Ectodermal cell (in vitro differentiated cells): ENCODE results near the gene CDH13.

ENCODE experiments used
- H3K27ac ChIP-seq: 2 replicates; pipeline ENCODE4 v1.7.0; 2013; ENCODE audit warnings: mild to moderate bottlenecking, low read depth, low read length; ENCODE audit not compliant: insufficient read depth, poor library complexity, severe bottlenecking
- H3K27me3 ChIP-seq: 2 replicates; pipeline ENCODE4 v1.7.0; 2013; ENCODE audit warnings: mild to moderate bottlenecking, low read length; ENCODE audit not compliant: insufficient read depth, control insufficient read depth, poor library complexity, severe bottlenecking
- H3K36me3 ChIP-seq: one replicate; pipeline ENCODE4 v1.7.0; 2013; ENCODE audit warnings: low read length; ENCODE audit not compliant: control insufficient read depth, insufficient read depth
- H3K4me1 ChIP-seq: one replicate; pipeline ENCODE4 v1.7.0; 2013; ENCODE audit warnings: low read length; ENCODE audit not compliant: control insufficient read depth, insufficient read depth
- H3K4me3 ChIP-seq: 2 replicates; pipeline ENCODE4 v1.7.0; 2013; ENCODE audit warnings: low read depth, low read length, control low read depth; ENCODE audit not compliant: insufficient read depth
- H3K9me3 ChIP-seq: 2 replicates; pipeline ENCODE4 v1.7.0; 2013; ENCODE audit warnings: mild to moderate bottlenecking, low read length, moderate library complexity; ENCODE audit not compliant: control insufficient read depth
- WGBS, 2 experiments: methylation state at CpG; one replicate each; pipeline ENCODE4 v1.1.7; 2013; ENCODE audit warnings: missing lambda C conversion rate in 2 of 2; 5-methylcytosine and 5-hydroxymethylcytosine counted together

The CDH13 gene

DNA sequence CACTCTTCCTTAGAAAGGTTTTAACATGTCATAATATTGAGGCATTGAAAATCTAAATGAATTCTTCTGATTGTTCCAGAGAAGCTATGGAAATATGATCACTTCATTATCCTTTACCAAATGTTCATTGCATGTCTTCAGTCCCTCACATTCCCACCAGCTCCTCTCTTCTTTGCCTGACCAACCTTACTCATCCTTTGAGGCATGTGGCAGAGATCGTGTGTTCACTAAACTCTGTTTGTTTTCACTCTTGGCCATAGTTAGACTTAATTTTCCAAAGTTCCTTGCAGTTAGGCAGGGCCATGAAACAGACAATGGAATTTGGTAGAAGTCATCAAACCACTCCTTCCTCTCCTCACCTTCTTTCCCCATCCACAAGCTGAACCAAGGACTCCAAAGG lies 914.5 kb downstream of the CDH13 start:
- Histone ChIP-seq H3K36me3 (no peaks in the 10 kb centered on the region), H3K27ac (no peak overlapping the region)
- WGBS, 2 experiments: 88 to 92% methylated on average over 1 of the region's 1 CpG

DNA sequence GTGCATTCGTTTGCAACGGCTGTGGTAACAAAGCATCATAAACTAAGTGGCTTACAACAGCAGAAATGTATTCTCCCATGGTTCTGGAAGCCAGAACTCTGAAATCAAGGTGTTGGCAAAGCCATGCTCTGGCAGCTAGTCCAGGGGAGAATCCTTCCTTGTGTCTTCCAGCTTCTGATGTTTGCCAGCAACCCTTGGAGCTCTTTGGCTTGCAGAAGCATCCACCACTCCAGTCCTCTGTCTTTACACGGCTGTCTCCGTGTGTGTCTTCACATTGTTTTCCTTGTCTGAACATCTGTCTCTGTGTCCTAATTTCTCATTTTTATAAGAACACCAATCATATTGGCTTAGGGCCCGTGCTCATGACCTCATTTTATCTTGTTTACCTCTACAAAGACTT lies 915.7 kb downstream of the CDH13 start:
- Histone ChIP-seq H3K4me3 (no peak overlapping the region), H3K36me3 (no peaks in the 10 kb centered on the region), H3K27ac (no peak overlapping the region), H3K27me3 (no peaks in the 10 kb centered on the region), H3K9me3 (no peaks in the 10 kb centered on the region), H3K4me1 (no peaks in the 10 kb centered on the region)
- 91 to 93% methylated on average over 5 of the region's 5 CpGs for WGBS, 2 experiments

More for the DNA sequence above, 914.5 kb downstream of the CDH13 start:
- Histone ChIP-seq H3K4me1 (no peaks in the 10 kb centered on the region), H3K27me3 (no peaks in the 10 kb centered on the region), H3K4me3 (no peak overlapping the region), H3K9me3 (no peaks in the 10 kb centered on the region)

DNA sequence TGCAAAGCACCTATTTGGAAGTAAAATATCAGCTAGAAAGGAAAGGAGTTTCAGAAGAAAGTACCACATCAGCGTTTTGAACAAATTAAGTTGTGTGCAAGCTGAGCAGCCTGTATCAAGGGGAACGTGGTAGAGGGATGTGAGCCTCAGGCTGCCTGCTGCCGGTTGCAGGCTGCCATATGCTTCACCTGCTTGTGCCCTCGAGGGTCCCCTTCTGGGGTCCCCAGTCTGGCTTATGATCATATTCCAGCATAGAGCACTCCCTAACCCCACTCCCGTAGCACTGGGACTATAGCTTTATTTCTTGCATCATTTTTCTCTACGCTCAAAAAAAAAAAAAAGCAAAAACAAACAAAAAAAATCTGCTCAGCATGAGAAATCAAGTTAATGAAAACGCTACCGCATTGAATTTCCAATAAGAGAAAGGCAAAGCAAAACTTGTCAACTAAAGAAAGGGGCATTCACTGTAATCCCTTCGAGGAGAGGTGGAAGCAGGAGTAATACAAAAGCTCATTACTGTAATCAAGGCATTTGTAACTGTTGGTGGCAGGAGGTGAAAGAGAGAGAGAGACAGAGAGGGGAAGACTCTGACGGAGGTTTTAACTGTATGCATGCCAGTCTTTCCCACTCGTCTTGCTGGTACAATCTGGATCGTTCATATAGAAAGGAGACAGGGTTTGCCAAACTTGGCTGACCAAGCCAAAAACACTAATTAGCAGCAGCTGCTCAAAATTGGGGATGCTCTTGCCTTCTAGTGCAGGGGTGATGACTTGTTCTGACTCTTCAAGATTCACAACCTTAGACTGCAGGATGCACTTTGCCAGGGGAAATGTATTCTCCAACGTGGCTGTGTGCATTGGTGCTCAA lies 922.8 kb downstream of the CDH13 start:
- H3K36me3 ChIP-seq: no peaks in the 10 kb centered on the region
- no peaks in the 10 kb centered on the region for H3K9me3 ChIP-seq
- no peaks in the 10 kb centered on the region for H3K4me1 ChIP-seq
- H3K27ac ChIP-seq: no peak overlapping the region
- WGBS, 2 experiments: 63 to 67% methylated on average over 13 of the region's 13 CpGs
- H3K27me3 ChIP-seq: no peaks in the 10 kb centered on the region
- H3K4me3 ChIP-seq: no peak overlapping the region

DNA sequence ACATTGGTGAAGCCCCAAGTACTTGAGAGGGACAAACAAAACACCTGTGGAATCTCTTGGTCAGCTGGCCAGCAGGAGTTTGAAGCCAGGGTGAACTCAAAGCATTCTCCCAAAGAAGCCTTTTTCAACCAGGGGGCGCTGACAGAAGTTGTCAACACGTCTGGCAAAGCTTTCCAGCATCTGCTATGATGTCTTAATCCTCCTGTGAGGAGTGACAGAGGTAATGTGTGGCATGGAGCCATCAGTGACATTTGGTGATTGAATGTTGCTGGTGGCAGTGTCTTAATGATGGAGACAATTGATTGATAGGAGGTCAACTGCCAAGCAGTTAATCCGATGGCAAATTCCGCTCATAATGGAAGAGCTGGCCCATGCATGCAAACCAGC lies 923.4 kb downstream of the CDH13 start:
- 58 to 67% methylated on average over 4 of the region's 4 CpGs for WGBS, 2 experiments
- Histone ChIP-seq H3K36me3 (no peaks in the 10 kb centered on the region), H3K4me3 (no peak overlapping the region), H3K9me3 (no peaks in the 10 kb centered on the region), H3K4me1 (no peaks in the 10 kb centered on the region), H3K27ac (no peak overlapping the region), H3K27me3 (no peaks in the 10 kb centered on the region)

- Histone ChIP-seq H3K9me3 (no peaks in the 10 kb centered on the region), H3K27me3 (no peaks in the 10 kb centered on the region), H3K36me3 (no peaks in the 10 kb centered on the region), H3K27ac (no peak overlapping the region), H3K4me3 (no peak overlapping the region), H3K4me1 (no peaks in the 10 kb centered on the region)
- 93 to 98% methylated on average over 3 of the region's 3 CpGs for WGBS, 2 experiments
These were observed 925.5 kb downstream of the CDH13 start for GRCh38 chr16:83552228-83552627.

DNA sequence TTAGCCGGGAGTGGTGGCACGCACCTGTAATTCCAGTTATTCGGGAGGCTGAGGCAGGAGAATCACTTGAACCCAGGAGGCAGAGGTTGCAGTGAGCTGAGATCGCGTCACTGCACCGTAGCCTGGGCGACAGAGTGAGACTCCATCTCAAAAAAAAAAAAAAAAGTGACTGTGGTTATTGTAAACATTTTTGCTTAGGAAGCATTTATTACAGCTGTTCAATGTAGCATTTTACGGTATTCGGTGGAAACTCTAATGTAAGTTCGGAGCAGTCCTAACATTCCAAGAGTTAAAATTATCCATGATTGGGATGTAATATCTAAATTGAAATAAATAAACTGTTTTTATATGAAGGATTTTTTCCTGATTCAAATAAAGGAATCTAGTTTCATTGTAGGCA lies 926.2 kb downstream of the CDH13 start:
- Histone ChIP-seq H3K36me3 (no peaks in the 10 kb centered on the region), H3K4me3 (no peak overlapping the region), H3K4me1 (no peaks in the 10 kb centered on the region), H3K27me3 (no peaks in the 10 kb centered on the region), H3K27ac (no peak overlapping the region), H3K9me3 (no peaks in the 10 kb centered on the region)
- 84 to 85% methylated on average over 10 of the region's 10 CpGs for WGBS, 2 experiments

DNA sequence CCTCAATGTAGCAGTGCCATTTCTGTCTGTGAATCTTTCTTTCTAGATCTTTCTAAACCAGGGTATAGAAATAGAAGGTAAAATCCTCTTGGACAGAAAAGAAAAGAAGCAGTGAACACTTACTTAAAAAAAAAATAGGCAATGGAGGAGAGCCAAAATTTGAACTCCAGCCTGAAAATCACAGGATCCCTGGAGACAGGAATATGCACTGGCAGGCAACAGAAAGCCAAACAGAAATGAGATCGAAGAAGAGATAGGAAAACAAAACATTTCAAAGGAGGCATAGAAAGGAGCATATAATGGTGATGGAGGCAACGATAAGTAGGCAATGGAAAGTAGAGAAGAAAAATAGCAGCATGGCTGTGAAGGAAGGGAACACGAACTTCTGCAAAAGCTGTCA lies 927.3 kb downstream of the CDH13 start:
- 94 to 95% methylated on average over 2 to 3 of the region's 3 CpGs for WGBS, 2 experiments
- Histone ChIP-seq H3K4me1 (no peaks in the 10 kb centered on the region), H3K9me3 (no peaks in the 10 kb centered on the region), H3K36me3 (no peaks in the 10 kb centered on the region), H3K27me3 (no peaks in the 10 kb centered on the region), H3K4me3 (no peak overlapping the region), H3K27ac (no peak overlapping the region)

DNA sequence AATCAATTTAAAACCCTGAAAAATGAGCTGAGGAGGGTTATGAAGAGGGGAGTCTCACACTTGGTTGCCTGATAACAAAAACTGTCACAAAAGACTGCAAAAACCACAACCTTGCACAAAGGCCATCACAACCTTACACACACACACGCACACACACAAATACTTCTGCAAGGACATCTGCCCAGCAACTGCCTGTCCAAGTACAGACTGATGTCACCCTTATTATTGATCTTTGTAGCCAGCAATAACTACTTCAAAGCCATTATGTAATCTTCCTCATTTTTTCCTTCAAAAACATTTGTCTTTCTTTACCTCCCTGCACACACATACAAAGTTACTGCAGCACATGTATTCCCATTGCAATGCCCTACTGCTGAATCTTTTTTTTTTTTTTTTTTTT lies 927.8 kb downstream of the CDH13 start:
- H3K27ac ChIP-seq: no peak overlapping the region
- 87 to 93% methylated on average over 1 of the region's 1 CpG for WGBS, 2 experiments
- no peak overlapping the region for H3K4me3 ChIP-seq
- no peaks in the 10 kb centered on the region for H3K9me3 ChIP-seq
- H3K4me1 ChIP-seq: no peaks in the 10 kb centered on the region
- H3K36me3 ChIP-seq: no peaks in the 10 kb centered on the region
- no peaks in the 10 kb centered on the region for H3K27me3 ChIP-seq

- Histone ChIP-seq H3K27ac (no peak overlapping the region), H3K4me3 (no peak overlapping the region), H3K9me3 (no peaks in the 10 kb centered on the region), H3K27me3 (no peaks in the 10 kb centered on the region), H3K36me3 (no peaks in the 10 kb centered on the region), H3K4me1 (no peaks in the 10 kb centered on the region)
- WGBS, 2 experiments: 91 to 93% methylated on average over 2 of the region's 2 CpGs
These were observed 935.1 kb downstream of the CDH13 start for GRCh38 chr16:83561876-83562275.

DNA sequence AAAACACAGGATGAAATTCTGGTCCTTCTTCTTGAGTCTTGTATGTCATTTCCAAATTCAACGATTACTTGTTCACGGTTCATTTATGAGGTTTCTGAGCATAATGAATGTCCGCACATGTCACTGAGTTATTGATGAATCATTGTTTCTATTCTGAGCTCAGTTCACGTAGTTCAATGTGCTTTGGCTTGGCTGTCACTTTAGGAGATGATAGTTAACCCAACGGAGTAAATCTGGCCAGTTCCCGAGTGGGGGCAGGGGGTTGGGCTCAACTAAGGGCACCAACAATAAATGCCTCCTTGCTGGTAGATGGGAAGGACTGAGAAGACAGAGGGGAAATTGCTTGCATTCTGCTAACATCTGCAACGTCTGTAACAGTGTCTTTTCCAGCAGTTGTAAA lies 941.6 kb downstream of the CDH13 start:
- 90 to 92% methylated on average over 7 of the region's 7 CpGs for WGBS, 2 experiments
- no peaks in the 10 kb centered on the region for H3K27me3 ChIP-seq
- no peaks in the 10 kb centered on the region for H3K36me3 ChIP-seq
- no peaks in the 10 kb centered on the region for H3K9me3 ChIP-seq
- H3K4me3 ChIP-seq: no peak overlapping the region
- H3K27ac ChIP-seq: no peak overlapping the region
- no peaks in the 10 kb centered on the region for H3K4me1 ChIP-seq
